HEK293 (cell line): ENCODE results near the gene AMOTL1.

Experiments used
- CTCF ChIA-PET: fragments of 350-600 bp; formaldehyde crosslinking; extraction: SDS; loops from one replicate; lab custom pipeline; 2021; ENCODE audit warnings: antibody characterized with exemption; lab: Yijun Ruan, JAX
- POLR2A ChIA-PET: fragments of 300-600 bp; formaldehyde crosslinking; extraction: SDS; loops from one replicate; lab custom pipeline; 2020; ENCODE audit warnings: antibody characterized with exemption, inconsistent platforms; lab: Yijun Ruan, JAX
- H3K27ac ChIP-seq: fragments of 200-500 bp; sonication (Bioruptor generic); 2 replicates; pipeline ENCODE4 v1.5.1; 2014; ENCODE audit warnings: low read depth, low read length, control low read depth, inconsistent platforms; ENCODE audit errors: extremely low read depth
- H3K36me3 ChIP-seq, 2 experiments: fragments of 200-500 bp in 1 of 2; sonication (Bioruptor generic) in 1 of 2; 1 replicate in 1 of 2; 2 replicates in 1 of 2; pipeline ENCODE4 v1.5.1; 2014 to 2017; ENCODE audit warnings: inconsistent platforms in 2 of 2, low read length in 2 of 2; ENCODE audit not compliant: control insufficient read depth in 2 of 2, insufficient read depth in 1 of 2
- H3K4me1 ChIP-seq: fragments of 200-500 bp; sonication (Bioruptor generic); 2 replicates; pipeline ENCODE4 v1.5.1; 2014; ENCODE audit warnings: mild to moderate bottlenecking, low read length, inconsistent platforms; ENCODE audit not compliant: control insufficient read depth, insufficient read depth
- H3K4me3 ChIP-seq: 2 replicates; pipeline ENCODE4 v1.5.1; 2011; ENCODE audit warnings: low read depth, mild to moderate bottlenecking, control low read depth, low read length, moderate library complexity
- H3K9me3 ChIP-seq: fragments of 200-500 bp; sonication (Bioruptor generic); 2 replicates; pipeline ENCODE4 v1.5.1; 2014; ENCODE audit warnings: low read depth, low read length, inconsistent platforms; ENCODE audit not compliant: control insufficient read depth, insufficient read depth
- SETDB1 ChIP-seq: IDR thresholded peaks from one replicate; pipeline ENCODE4 v1.6.1; 2017; ENCODE audit warnings: mild to moderate bottlenecking, low read length, moderate library complexity, mixed read lengths; ENCODE audit not compliant: insufficient read length
- ZFP69B ChIP-seq: fragments of 450-650 bp; formaldehyde crosslinking; IDR thresholded peaks from 2 replicates; pipeline ENCODE4 v1.5.1; 2016; ENCODE audit warnings: missing biosample characterization, missing genetic modification characterization
- ZNF146 ChIP-seq: fragments of 450-650 bp; formaldehyde crosslinking; IDR thresholded peaks from 2 replicates; pipeline ENCODE4 v1.5.1; 2016; ENCODE audit warnings: missing biosample characterization, missing genetic modification characterization
- ZNF148 ChIP-seq: fragments of 450-650 bp; formaldehyde crosslinking; IDR thresholded peaks from 2 replicates; pipeline ENCODE4 v1.5.0; 2017; ENCODE audit warnings: missing biosample characterization, missing genetic modification characterization, borderline replicate concordance
- ZNF174 ChIP-seq: fragments of 450-650 bp; formaldehyde crosslinking; IDR thresholded peaks from 2 replicates; pipeline ENCODE4 v1.5.0; 2017; ENCODE audit warnings: missing biosample characterization, mild to moderate bottlenecking, missing genetic modification characterization
- ZNF19 ChIP-seq: fragments of 450-650 bp; formaldehyde crosslinking; IDR thresholded peaks from 2 replicates; pipeline ENCODE4; 2016; ENCODE audit warnings: missing biosample characterization, missing genetic modification characterization, low read depth
- ZNF280D ChIP-seq: fragments of 450-650 bp; formaldehyde crosslinking; IDR thresholded peaks from 2 replicates; pipeline ENCODE4 v1.5.1; 2016; ENCODE audit warnings: missing biosample characterization, missing genetic modification characterization
- ZNF426 ChIP-seq: fragments of 450-650 bp; formaldehyde crosslinking; IDR thresholded peaks from 2 replicates; pipeline ENCODE4 v1.5.1; 2017; ENCODE audit warnings: missing biosample characterization, missing genetic modification characterization, mild to moderate bottlenecking, inconsistent platforms, moderate library complexity
- ZNF624 ChIP-seq: fragments of 450-650 bp; formaldehyde crosslinking; IDR thresholded peaks from 2 replicates; pipeline ENCODE4 v1.5.1; 2017; ENCODE audit warnings: missing biosample characterization, missing genetic modification characterization
- ZNF654 ChIP-seq: fragments of 450-650 bp; formaldehyde crosslinking; IDR thresholded peaks from 2 replicates; pipeline ENCODE4 v1.5.1; 2016; ENCODE audit warnings: low read depth, missing biosample characterization, missing genetic modification characterization
- ZNF76 ChIP-seq: fragments of 450-650 bp; formaldehyde crosslinking; IDR thresholded peaks from 2 replicates; pipeline ENCODE4; 2016; ENCODE audit warnings: low read depth, missing biosample characterization, missing genetic modification characterization, borderline replicate concordance
- TF ChIP-seq, protein P1 (sequence below): fragments of 450-650 bp; formaldehyde crosslinking; IDR thresholded peaks from 2 replicates; pipeline ENCODE4 v1.5.1; 2016; ENCODE audit warnings: missing biosample characterization, missing genetic modification characterization
- TF ChIP-seq, protein P2 (sequence below): fragments of 450-650 bp; IDR thresholded peaks from 2 replicates; pipeline ENCODE4 v1.5.1; 2018; ENCODE audit warnings: missing biosample characterization, mild to moderate bottlenecking, missing genetic modification characterization

The AMOTL1 gene

GRCh38 chr11:94888204-94888603, 120.0 kb downstream of the AMOTL1 start:
- Histone ChIP-seq H3K4me1 (no peaks in the 10 kb centered on the region), H3K9me3 (no peaks in the 10 kb centered on the region), H3K36me3 (peaks cover 0 to 13% of the 10 kb centered on the region in 2 experiments; a peak in 1 of 3 replicates)
- ChIA-PET CTCF (interaction anchor here (0.7 to 4.4 kb wide), 2 partner anchors 176 to 265 kb away, joined by 3 to 15 read pairs; no protein-coding TSS in a partner anchor), POLR2A (no interaction called here)
- no peak for TF ChIP-seq ZNF624
- no peak for TF ChIP-seq ZNF280D
- TF ChIP-seq ZNF76 (tag by site-specific recombination) = no peak
- no peak for TF ChIP-seq ZNF148 (tag by site-specific recombination)
- TF ChIP-seq ZNF654 = no peak
- peak; percentile 47; the same call in 1 of the 2 replicates for TF ChIP-seq ZNF146
- TF ChIP-seq, protein P1, sequence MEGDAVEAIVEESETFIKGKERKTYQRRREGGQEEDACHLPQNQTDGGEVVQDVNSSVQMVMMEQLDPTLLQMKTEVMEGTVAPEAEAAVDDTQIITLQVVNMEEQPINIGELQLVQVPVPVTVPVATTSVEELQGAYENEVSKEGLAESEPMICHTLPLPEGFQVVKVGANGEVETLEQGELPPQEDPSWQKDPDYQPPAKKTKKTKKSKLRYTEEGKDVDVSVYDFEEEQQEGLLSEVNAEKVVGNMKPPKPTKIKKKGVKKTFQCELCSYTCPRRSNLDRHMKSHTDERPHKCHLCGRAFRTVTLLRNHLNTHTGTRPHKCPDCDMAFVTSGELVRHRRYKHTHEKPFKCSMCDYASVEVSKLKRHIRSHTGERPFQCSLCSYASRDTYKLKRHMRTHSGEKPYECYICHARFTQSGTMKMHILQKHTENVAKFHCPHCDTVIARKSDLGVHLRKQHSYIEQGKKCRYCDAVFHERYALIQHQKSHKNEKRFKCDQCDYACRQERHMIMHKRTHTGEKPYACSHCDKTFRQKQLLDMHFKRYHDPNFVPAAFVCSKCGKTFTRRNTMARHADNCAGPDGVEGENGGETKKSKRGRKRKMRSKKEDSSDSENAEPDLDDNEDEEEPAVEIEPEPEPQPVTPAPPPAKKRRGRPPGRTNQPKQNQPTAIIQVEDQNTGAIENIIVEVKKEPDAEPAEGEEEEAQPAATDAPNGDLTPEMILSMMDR = no peak
- TF ChIP-seq, all 188 proteins: peak for 1
- Histone ChIP-seq H3K27ac (no peak overlapping the region), H3K4me3 (no peak overlapping the region)

DNA sequence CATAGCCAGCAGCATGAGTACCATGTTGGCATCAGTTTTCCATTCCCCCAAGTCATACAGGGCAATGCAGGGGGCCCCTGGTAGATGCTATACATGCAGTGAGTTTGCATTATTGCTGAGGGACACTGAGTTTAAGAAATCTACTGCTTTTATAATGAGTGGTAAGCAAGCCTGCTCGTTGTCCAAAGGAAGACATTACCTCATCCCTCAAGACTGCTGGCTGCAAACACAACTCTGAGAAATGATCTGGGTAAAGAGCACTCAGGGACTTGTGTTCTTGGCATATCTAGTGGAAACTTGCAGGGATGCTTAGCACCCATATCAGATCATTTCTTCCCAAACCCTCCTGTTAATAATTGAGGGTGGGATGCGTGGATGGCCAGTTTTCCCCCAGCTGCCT, 127.3 kb downstream of the AMOTL1 start:
- ChIA-PET POLR2A (no interaction called here), CTCF (interaction anchor here (4.1 kb wide), 1 partner anchor 274 kb away, joined by 75 read pairs; no protein-coding TSS in a partner anchor)
- H3K27ac ChIP-seq = no peak overlapping the region
- H3K4me3 ChIP-seq = no peak overlapping the region
- no peaks in the 10 kb centered on the region for H3K36me3 ChIP-seq
- no peaks in the 10 kb centered on the region for H3K4me1 ChIP-seq
- no peaks in the 10 kb centered on the region for H3K9me3 ChIP-seq
- TF ChIP-seq SETDB1 = peak; percentile 72
- no peak for TF ChIP-seq ZFP69B (tag by site-specific recombination)

DNA sequence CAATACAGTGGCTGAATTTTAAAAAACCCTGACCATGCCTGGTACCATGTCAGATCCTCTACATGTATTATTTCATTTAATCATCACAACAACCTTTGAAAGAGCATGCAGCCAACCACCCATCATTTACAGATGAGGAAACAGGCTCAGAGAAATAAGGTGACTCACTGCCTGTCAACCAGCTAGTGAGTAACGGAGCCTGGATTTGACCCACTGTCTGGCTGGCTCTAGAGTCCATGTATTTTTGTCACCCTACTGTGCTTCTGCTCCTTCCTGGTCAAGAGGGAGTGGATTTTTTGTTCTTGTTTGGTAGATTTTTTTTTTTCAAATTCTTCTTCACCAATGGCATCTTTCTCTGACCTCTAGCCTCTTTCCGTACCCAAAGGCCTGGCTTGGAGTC, 127.8 kb downstream of the AMOTL1 start:
- Histone ChIP-seq H3K9me3 (no peaks in the 10 kb centered on the region), H3K36me3 (no peaks in the 10 kb centered on the region), H3K4me1 (no peaks in the 10 kb centered on the region), H3K27ac (no peak overlapping the region), H3K4me3 (no peak overlapping the region)
- ChIA-PET CTCF (interaction anchor here (0.5 to 4.1 kb wide), 4 partner anchors 9 to 274 kb away, joined by 3 to 75 read pairs (median 3); no protein-coding TSS in a partner anchor), POLR2A (no interaction called here)
- TF ChIP-seq ZNF19 (tag by site-specific recombination) = no peak
- TF ChIP-seq ZNF426 (tag by site-specific recombination) = no peak
- TF ChIP-seq, protein P2, sequence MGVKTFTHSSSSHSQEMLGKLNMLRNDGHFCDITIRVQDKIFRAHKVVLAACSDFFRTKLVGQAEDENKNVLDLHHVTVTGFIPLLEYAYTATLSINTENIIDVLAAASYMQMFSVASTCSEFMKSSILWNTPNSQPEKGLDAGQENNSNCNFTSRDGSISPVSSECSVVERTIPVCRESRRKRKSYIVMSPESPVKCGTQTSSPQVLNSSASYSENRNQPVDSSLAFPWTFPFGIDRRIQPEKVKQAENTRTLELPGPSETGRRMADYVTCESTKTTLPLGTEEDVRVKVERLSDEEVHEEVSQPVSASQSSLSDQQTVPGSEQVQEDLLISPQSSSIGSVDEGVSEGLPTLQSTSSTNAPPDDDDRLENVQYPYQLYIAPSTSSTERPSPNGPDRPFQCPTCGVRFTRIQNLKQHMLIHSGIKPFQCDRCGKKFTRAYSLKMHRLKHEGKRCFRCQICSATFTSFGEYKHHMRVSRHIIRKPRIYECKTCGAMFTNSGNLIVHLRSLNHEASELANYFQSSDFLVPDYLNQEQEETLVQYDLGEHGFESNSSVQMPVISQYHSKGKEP = no peak
- no peak for TF ChIP-seq ZNF174 (tag by site-specific recombination)
